ENCODE measurements around the gene UGT1A8. TPM values are rescaled to one million over a fixed set of nuclear protein-coding genes. Genes with fewer than 3 reads are reported as not detected.

UGT1A8 gene
- total and polyA plus RNA-seq, 2 experiments from 2014 or later = 0.45 TPM; not detected in 1

- H4K20me1 ChIP-seq (replicated peaks; ENCODE audit: insufficient read depth) = no peaks in the 10 kb centered on the region; the same call in 1 of the 2 replicates
- H3K36me3 ChIP-seq (ENCODE audit: insufficient read depth) = no peaks in the 10 kb centered on the region
- H2AFZ ChIP-seq = no peak overlapping the region
- no peak for TF ChIP-seq ZNF462 (CRISPR knock-in tag; IDR thresholded peaks at IDR 0.05)
- TF ChIP-seq ZNF331 (CRISPR knock-in tag; IDR thresholded peaks at IDR 0.05; ENCODE audit: low read depth) = no peak
- TF ChIP-seq ZNF114 (CRISPR knock-in tag; IDR thresholded peaks at IDR 0.05) = no peak
- no peak for TF ChIP-seq CTCF (conservative IDR thresholded peaks at IDR 0.05; ENCODE audit: low read depth in 2 of 2)
- no peak for TF ChIP-seq POLR2AphosphoS5 (IDR thresholded peaks at IDR 0.05; ENCODE audit: low read depth)
- no peak for TF ChIP-seq EZH2 (IDR thresholded peaks at IDR 0.05; ENCODE audit: low read depth, unreplicated experiment)
- TF ChIP-seq NANOG (IDR thresholded peaks at IDR 0.05; ENCODE audit: borderline replicate concordance) = no peak
- TF ChIP-seq CREB1 (CRISPR knock-in tag; IDR thresholded peaks at IDR 0.05; ENCODE audit: low read depth) = no peak
- no peak for TF ChIP-seq JUNB (IDR thresholded peaks at IDR 0.05; ENCODE audit: unreplicated experiment)
- no peak for TF ChIP-seq REST (IDR thresholded peaks at IDR 0.05; ENCODE audit: unreplicated experiment)
- TF ChIP-seq STAT1 (IDR thresholded peaks at IDR 0.05; ENCODE audit: unreplicated experiment) = no peak
- TF ChIP-seq EZH2phosphoT487 (IDR thresholded peaks at IDR 0.05; ENCODE audit: unreplicated experiment) = no peak
- TF ChIP-seq ETS1 (IDR thresholded peaks at IDR 0.05) = no peak
- peaks cover 12% of the 10 kb centered on the region; the same call in 1 of the 2 replicates for H3K9me2 ChIP-seq (ENCODE audit: insufficient read depth)
- no peak overlapping the region for H3K4me3 Mint-ChIP-seq
- no peaks in the 10 kb centered on the region for H3F3A ChIP-seq (replicated peaks; ENCODE audit: low read depth)
- H3K27me3 Mint-ChIP-seq (ENCODE audit: insufficient read depth, low read depth, poor library complexity) = peaks cover 3% of the 10 kb centered on the region
- no peaks in the 10 kb centered on the region for H3K27me3 ChIP-seq (ENCODE audit: insufficient read depth)
- no peak for DNase-seq (ENCODE audit: low spot score)
- no peak for ATAC-seq
- no peak overlapping the region for H3K4me3 ChIP-seq
- H3K79me2 ChIP-seq (replicated peaks; ENCODE audit: insufficient read depth) = no peaks in the 10 kb centered on the region
- H3K36me3 Mint-ChIP-seq (ENCODE audit: low read depth) = no peaks in the 10 kb centered on the region; the same call in 2 of the 3 replicates
- peaks cover 7% of the 10 kb centered on the region; the same call in 1 of the 2 replicates for H3K4me1 ChIP-seq (ENCODE audit: insufficient read depth)
- no peaks in the 10 kb centered on the region for H3K9me3 Mint-ChIP-seq
- H3K4me1 Mint-ChIP-seq = peaks cover 17% of the 10 kb centered on the region
- no peak overlapping the region for H3K27ac Mint-ChIP-seq
- H3K4me2 ChIP-seq = no peak overlapping the region
- no peak overlapping the region for H3K27ac ChIP-seq (ENCODE audit: low read depth)
Measured at GRCh38 chr2:233686928-233687327, 69.5 kb downstream of the UGT1A8 start.
